Measurements from ENCODE around the gene ELAVL3.
A peak's percentile ranks its signal among the peaks of the same experiment; 100 is the strongest.
"Not testable (repeated sequence)": the region's sequence is repeated elsewhere in the genome, so short reads cannot be mapped to it uniquely, and the experiment has no call there.

ELAVL3 gene

DNA sequence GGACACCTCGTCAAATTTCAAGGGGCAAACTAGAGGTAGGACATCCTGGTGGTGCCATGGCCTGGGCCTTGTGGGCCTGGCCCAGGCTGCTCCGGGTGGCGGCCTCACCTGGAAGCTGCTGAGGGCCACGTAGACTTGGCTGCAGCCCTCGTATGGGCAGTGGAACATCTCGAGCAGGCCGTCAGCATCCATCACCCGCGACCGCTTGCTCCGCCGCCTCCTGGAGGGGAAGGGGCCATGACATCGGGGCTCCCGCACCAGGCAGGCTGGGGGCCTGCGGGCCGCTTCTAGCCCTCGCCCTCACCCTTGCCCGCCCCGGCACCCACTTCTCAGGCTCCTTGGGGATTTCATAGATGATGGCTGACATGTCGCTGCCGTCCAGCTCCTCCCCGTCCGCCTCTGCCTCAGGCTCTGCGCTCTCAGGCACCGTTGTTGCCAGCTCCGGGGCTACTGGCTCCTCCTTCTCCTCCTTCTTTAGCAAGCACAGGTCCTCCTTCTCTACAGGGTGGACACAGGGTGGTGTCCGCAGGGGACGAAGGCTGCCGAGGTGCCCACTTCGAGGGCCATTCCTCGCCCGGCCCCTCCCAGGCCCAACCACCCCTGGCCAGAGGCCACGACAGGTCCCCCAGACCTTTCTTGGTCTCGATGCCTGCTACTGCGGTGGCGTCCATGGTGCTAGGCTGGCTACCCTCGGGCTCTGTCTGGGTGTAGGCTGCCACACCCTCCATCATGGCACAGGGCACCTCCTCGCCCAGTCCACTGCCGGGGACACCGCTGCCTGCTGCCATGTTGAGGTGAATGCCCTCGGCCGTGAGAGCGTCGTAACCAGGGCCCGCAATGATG, 6.0 kb upstream of the ELAVL3 start:
- DNase-seq: no peak

DNA sequence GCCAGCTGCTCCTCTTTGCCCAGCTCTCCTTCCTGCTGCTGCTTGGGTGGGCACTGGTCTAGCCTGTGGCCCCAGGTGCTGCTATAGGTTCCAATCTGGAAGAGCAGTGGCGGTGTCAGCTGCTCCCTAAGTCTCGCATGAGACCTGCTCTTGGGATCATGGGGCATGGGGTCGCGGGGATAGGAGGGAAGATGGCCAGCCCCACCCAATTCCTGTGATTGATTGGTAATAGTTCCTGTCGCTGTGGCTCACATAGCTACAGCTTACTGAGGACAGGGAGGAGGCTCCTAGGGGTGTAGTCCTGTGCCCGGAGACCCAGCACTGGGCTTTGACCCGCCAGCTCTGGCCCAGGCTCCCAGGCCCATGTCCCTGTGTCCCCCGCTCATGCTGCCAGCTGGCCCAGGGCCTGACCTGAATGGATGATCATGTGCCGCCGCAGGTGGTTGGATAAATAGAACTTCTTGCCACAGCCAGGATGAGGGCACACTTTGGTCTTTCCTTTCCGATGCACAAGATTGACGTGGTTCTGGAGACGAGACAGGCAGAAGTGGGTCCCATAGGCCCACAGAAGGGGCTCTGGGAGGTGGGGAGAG, 4.5 kb upstream of the ELAVL3 start:
- DNase-seq: no peak

DNA sequence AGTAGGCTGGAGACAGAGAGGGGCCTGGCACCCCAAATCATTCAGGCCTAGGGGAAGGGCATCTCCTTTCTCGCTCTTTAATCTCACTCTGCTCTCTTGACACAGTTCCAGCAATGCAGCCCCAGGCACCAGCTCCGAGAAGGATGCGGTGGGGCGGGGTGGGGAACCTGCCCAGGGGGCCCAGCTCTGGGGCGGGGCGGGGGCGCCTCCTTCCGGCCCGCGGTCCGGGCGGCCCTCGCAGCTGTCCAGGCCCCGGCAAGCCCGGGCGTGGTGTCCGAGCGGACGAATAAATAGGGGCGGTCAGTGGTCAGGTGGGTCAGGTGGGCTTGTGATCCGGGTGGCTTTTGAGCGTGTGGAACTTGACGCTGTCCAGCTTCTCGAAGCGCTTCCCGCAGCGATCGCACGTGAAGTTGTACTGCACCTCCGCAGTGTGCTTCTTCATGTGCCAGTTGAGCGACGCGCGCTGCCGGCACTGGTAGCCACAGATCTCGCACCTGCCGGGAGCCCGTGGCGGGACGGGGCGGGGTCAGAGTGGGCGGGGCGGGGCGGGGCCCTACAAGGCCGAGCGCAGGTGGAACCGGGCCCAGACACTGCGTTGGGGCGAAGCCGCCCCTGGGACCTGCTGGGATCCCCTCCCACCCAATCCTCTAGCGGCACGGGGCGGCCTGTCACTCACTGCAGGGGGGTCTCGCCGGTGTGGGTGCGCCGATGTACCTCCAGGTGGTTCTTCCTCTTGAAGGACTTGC, 2.7 kb upstream of the ELAVL3 start:
- DNase-seq: no peak

GRCh38 chr19:11482384-11483050, 1.7 kb upstream of the ELAVL3 start:
- peak; percentile 43 for DNase-seq

DNA sequence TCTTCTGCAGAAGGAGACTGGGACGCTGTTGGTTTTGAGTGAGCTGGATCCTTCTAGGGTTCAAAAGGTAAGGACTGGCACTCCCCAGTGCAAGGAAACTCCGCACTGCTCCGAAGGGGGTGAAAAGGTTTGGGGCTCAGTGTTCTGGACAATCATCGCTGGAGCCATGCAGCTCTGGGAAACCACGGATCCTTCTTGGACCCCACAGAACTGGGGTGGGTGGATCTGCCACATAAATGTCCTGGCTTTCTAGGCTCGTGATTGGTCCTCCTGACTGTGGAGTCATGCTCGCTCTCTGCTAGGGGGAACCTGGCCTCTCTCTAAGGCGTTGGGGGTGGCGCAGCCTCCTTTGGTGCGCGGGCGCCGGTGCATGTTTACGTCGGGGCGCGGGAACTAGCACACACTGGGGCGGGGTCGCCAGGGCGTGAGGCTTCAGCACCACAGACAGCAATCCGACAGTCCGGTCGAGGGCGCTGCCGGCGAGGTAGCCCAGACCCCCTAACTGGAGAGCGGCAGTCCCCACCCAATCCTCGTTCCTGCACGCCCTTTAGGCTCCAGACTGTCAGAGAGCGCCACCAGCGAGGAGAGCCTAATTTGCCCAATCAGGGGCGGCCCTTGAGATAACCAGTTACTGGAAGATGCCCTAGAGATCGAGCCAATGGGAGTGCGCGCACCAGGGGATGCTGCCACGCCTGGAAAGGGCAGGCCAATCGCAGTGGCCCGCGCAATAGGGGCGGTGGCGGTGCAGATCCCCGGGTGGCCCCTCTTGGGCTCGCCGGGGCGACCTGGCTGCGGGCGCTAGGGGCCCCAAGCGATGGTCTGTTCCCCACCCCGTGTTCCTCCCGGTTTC, 913 bp upstream of the ELAVL3 start:
- DNase-seq: peak; percentile 60

GRCh38 chr19:11479898-11480714, 740 bp downstream of the ELAVL3 start:
- DNase-seq: no peak

GRCh38 chr19:11479090-11479897, 1.6 kb downstream of the ELAVL3 start:
- no peak for DNase-seq

GRCh38 chr19:11478167-11479089, 2.4 kb downstream of the ELAVL3 start:
- no peak for DNase-seq

DNA sequence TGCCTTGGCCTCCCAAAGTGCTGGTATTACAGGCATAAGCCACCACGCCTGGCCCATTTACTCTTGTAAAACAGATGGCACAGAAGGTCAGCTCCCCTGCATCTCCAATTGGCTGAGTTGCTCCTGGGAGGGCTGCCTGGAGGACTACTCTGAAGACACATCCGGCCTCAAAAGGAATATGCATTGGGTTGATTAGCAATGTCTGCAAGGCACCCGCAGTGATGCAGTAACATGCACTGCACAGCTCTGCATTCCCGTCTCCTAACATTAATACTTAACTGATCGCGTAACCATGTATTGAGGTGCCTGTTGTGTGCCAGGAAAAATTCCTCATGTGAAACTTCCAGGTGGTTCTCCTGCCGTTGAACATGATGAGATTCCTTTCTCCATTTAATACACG, 5.0 kb downstream of the ELAVL3 start:
- no peak for DNase-seq

DNA sequence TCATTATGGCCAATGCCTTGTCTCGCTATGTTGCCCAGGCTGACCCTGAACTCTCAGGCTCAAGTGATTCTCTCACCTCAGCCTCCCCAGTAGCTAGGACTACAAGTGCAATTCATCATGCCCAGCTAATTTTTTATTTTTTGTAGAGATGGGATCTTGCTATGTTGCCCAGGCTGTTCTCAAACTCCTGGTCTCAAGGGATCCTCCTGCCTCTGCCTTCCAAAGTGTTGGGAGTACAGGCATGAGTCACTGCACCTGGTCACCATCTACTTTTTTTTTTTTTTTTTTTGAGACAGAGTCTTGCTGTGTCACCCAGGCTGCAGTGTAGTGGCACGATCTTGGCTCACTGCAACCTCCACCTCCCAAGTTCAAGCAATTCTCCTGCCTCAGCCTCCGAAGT, 5.5 kb downstream of the ELAVL3 start:
- not testable (repeated sequence) for DNase-seq

DNA sequence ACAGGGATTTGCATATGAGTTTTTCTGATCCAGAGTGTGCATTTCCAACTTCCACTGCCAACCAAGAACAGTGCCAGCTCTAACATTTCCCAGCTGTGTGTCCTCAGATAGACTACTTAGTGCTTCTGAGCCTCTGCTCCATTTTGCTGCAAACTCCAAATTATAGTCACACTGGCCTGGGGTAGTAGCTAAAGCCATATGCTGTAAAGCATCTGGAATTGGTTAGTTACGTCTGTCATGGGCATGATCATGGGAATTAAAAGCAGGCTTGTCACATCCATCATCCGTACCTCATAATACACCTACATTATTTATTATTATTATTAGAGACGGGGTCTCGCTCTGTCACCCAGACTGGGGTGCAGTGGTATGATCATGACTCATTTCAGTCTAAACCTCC, 7.1 kb downstream of the ELAVL3 start:
- no peak for DNase-seq

- not testable (repeated sequence) for DNase-seq
Observed at GRCh38 chr19:11468266-11468845, 12.5 kb downstream of the ELAVL3 start.

DNA sequence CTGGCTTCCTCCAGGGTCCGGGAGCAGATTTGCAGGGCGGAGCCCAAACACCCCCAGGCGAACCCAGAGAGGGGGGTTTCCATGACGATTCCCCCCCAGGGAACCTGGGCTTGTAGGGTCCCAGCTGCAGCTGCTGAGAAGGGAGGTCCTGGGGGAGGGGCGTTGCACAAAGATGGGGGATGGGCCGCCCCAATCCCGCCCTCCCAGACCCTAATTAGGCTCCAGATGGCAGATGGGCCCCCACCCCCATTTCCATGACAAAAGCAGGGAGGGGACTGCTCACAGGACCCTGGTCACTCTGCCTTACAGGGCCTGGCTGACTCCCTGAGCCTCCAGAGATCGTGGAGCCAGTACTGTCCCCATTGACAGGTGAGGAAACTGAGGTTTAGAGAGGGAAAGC, 15.2 kb downstream of the ELAVL3 start:
- no peak for DNase-seq

DNA sequence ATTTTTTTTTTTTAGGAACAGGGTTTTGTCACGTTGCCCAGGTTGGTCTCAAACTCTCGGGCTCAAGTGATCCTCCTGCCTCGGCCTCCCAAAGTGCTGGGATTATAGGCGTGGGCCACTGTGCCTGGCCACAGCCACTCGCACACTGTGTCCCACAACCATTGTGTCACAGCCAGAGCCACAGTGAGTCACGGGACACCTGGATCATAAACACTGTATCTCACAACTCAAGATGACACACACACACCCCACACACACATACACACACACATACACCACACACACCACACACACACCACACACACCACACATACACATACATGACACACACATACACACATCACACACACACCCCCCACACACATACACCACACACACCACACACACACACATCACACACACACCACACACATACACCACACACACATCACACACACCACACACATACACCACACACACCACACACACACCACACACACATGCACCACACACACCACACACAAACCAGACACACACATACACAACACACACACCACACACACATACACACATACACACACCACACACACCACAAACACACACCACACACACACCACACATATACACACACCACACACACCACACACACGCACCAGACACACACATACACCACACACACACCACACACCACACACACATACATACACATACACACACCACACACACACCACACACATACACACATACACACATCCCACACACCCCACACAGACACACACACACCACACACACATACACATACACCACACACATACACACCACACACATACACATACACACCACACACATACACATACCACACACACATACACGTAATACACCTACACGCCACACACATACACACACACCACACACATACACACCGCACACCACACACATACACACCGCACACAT, 16.2 kb downstream of the ELAVL3 start:
- no peak for DNase-seq

- DNase-seq: no peak
Observed at GRCh38 chr19:11463391-11463790, 17.5 kb downstream of the ELAVL3 start.

DNA sequence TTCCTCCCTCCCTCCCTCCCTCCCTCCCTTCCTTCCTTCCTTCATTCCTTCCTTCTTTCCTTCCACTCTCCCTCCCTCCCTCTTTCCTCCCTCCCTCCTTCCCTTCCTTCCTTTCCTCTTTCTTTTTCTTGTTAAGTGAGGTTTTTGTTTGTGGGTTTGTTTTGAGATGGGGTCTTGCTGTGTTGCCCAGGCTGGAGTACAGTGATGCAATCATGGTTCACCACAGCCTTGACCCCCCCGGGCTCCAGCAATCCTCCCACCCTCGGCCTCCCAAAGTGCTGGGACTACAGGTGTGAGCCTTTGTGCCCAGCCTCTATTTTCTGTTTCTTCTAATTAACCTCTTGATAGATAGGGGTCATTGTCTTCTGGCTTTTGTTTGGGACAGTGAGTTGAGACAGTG, 19.4 kb downstream of the ELAVL3 start:
- no peak for DNase-seq

DNA sequence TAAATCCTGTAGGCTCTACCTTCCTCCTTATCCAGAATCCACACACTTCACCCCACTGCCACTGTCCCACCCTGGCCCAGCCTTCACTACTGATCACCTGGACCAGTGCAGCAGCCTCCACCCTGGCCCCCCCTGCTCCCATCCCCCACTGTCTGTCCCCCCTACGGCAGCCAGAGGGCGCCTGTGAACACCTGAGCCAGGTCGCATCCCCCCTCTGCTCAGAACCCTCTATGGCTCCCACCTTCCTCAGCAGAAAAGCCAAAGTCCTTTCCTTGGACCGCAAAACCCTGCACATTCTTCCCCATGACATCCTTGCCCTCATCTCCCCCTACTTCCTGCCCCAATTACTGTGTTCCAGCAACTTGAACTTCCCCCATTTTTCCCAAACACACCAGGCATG, 20.6 kb downstream of the ELAVL3 start:
- DNase-seq: no peak

DNA sequence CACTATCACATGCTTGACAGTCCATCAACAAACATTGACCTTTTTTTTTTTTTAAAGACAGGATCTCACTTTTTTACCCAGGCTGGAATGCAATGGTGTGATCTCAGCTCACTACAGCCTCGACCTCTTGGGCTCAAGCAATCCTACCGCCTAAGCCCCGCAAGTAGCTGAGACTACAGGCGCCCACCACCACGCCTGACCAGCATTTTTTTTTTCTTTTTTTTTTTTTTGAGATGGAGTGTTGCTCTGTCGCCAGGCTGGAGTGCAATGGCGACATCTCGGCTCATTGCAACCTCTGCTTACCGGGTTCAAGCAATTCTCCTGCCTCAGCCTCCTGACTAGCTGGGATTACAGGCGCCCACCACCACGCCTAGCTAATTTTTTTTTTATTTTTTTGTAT, 21.9 kb downstream of the ELAVL3 start:
- DNase-seq: not testable (repeated sequence)
